Fibroblast of lung (primary cell): ENCODE measurements around the gene NIT2. TPM values are rescaled to one million over a fixed set of nuclear protein-coding genes. Genes with fewer than 3 reads are reported as not detected.

ENCODE experiments used
- DNase-seq, 2 donors: peaks; one replicate each; pipeline versions ENCODE4 v3.0.0 to v3.0.0-alpha.2; 2010; ENCODE audit warnings: low read depth in 2 of 2
- H2AFZ ChIP-seq: 2 replicates; pipeline ENCODE4 v1.5.1; 2012; ENCODE audit warnings: low read length, control low read depth, inconsistent platforms
- H3K27ac ChIP-seq: 2 replicates; pipeline ENCODE4 v1.5.1; 2011; ENCODE audit warnings: low read length, control low read depth; ENCODE audit not compliant: insufficient read depth
- H3K27me3 ChIP-seq: 2 replicates; pipeline ENCODE4 v1.5.1; 2011; ENCODE audit warnings: mild to moderate bottlenecking, low read length; ENCODE audit not compliant: control insufficient read depth, insufficient read depth
- H3K36me3 ChIP-seq: 2 replicates; pipeline ENCODE4 v1.5.1; 2011; ENCODE audit warnings: low read length; ENCODE audit not compliant: control insufficient read depth, insufficient read depth
- H3K4me1 ChIP-seq: 2 replicates; pipeline ENCODE4 v1.5.1; 2011; ENCODE audit warnings: low read length; ENCODE audit not compliant: control insufficient read depth, insufficient read depth; ENCODE audit errors: extremely low read depth
- H3K4me2 ChIP-seq: 2 replicates; pipeline ENCODE4 v1.5.1; 2011; ENCODE audit warnings: low read length, control low read depth; ENCODE audit not compliant: insufficient read depth; ENCODE audit errors: extremely low read depth
- H3K4me3 ChIP-seq, 4 experiments: fragments of 200-600 bp in 1 of 4; sonication (generic) in 1 of 4; replicated peaks in 1 of 4; 2 replicates each; pipeline ENCODE4 v1.5.1; 2011 to 2016; ENCODE audit warnings: low read length in 4 of 4, low read depth in 3 of 4, mild to moderate bottlenecking in 3 of 4, control low read depth in 2 of 4, inconsistent platforms in 1 of 4, mixed read lengths in 1 of 4; ENCODE audit not compliant: insufficient read depth in 1 of 4; ENCODE audit errors: control extremely low read depth in 1 of 4
- H3K79me2 ChIP-seq: 2 replicates; pipeline ENCODE4 v1.5.1; 2012; ENCODE audit warnings: mild to moderate bottlenecking, low read length, inconsistent platforms; ENCODE audit not compliant: control insufficient read depth, insufficient read depth
- H3K9ac ChIP-seq: 2 replicates; pipeline ENCODE4 v1.5.1; 2011; ENCODE audit warnings: mild to moderate bottlenecking, low read length, control low read depth; ENCODE audit not compliant: insufficient read depth
- H3K9me3 ChIP-seq: 2 replicates; pipeline ENCODE4 v1.5.1; 2012; ENCODE audit warnings: low read depth, low read length; ENCODE audit not compliant: control insufficient read depth, insufficient read depth
- H4K20me1 ChIP-seq: 2 replicates; pipeline ENCODE4 v1.5.1; 2011; ENCODE audit warnings: low read length; ENCODE audit not compliant: control insufficient read depth, insufficient read depth; ENCODE audit errors: extremely low read depth
- EZH2 ChIP-seq: IDR thresholded peaks from 2 replicates; pipeline ENCODE4 v1.5.1; 2012; ENCODE audit warnings: low read length, control low read depth, mild to moderate bottlenecking; ENCODE audit errors: missing control alignments
- polyA plus RNA-seq, 2 donors: library from polyadenylated mRNA; depleted of rRNA in 1 of 2; stranded (reverse) in 1 of 2; unstranded in 1 of 2; fragments of >200 nt; gene quantifications; 2 replicates each; pipeline ENCODE4 v1.2.1, GENCODE V29; 2011 to 2012; ENCODE audit warnings: missing spikeins in 1 of 2
- total RNA-seq: library from RNA; depleted of rRNA; stranded (reverse); fragments of >200 nt; gene quantifications from 2 replicates; pipeline ENCODE4 v1.2.1, GENCODE V29; 2014
- TF ChIP-seq, protein P1 (sequence below), 2 donors: IDR thresholded peaks in 1 of 2; conservative IDR thresholded peaks in 1 of 2; 1 replicate in 1 of 2; 2 replicates in 1 of 2; pipeline ENCODE4 v1.5.1; 2011 to 2012; ENCODE audit warnings: low read length in 2 of 2, control low read depth in 1 of 2, inconsistent platforms in 1 of 2, low read depth in 1 of 2, mild to moderate bottlenecking in 1 of 2

The NIT2 gene
- total and polyA plus RNA-seq, 2 donors (not counting 1 experiment from before 2014, with no cell fraction given), result 13.4 to 53.8 TPM

DNA sequence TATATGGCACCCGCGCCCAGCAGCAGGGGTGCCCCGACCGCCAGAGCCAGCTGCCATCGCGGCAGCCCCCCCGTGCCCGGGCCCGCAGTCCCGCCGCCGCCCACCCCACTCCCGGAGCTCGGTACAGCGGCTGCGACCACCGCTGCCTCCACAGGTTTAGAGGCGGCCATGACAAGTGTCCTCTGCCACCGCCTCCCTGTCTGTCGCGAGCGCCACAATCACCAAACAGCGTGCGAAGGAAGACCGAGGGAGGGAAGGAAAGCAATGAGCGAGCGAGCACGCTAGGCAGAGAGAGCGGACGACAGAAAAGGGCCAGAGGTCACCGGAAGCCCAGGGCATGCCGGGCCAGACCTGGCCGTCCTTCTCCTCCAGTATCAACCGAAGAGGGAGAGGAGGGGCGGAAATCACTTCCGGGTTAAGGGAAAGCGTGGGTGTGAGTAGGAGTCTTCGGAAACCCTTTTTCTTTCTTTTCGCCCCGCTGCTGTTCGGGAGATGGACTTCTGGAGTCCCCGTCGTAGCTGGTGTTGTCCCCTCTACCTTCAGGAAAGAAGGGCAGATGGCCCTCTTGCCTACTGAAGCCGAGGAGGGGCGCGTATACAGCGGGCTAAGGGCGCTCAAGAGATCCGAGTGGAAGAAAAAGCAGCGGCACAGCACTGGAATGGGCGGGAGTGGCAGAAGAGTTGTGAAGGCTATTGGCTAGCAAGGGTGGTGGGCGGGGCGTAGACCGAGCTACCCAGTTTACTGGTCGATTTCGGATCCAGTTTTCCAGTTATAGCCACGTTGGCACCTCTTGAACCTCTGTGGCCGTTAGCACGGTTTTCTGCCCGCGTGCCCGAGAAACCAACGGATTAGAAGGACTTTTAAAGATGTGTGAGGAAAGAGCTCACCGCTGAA is 66.5 kb downstream of the NIT2 start, which contains the start of the genes LNP1 and TOMM70:
Gene LNP1 (plus strand): TSS at position 760 of the 894 bp plus-strand sequence. CDS start 28,191 bp downstream, outside the sequence.
Gene TOMM70 (minus strand): TSS at position 310 of the 894 bp plus-strand sequence. CDS start 140 bp downstream, at position 170.
- Histone ChIP-seq H3K4me2 (peak within 1 kb of the TSS; percentile 96), H3K79me2 (peaks cover 65% of the 10 kb centered on the region), H3K9ac (peak within 1 kb of the TSS; percentile 90), H4K20me1 (no peaks in the 10 kb centered on the region), H3K27ac (peak within 1 kb of the TSS; percentile 98), H3K36me3 (no peaks in the 10 kb centered on the region), H3K27me3 (no peaks in the 10 kb centered on the region), H2AFZ (peak within 1 kb of the TSS; percentile 91), H3K4me1 (no peaks in the 10 kb centered on the region), H3K4me3 (peak within 1 kb of the TSS; percentile 71 to 97 (median 89)), H3K9me3 (no peaks in the 10 kb centered on the region)
- DNase-seq, result peak; percentile 96
- TF ChIP-seq EZH2, result no peak
- TF ChIP-seq, protein P1, sequence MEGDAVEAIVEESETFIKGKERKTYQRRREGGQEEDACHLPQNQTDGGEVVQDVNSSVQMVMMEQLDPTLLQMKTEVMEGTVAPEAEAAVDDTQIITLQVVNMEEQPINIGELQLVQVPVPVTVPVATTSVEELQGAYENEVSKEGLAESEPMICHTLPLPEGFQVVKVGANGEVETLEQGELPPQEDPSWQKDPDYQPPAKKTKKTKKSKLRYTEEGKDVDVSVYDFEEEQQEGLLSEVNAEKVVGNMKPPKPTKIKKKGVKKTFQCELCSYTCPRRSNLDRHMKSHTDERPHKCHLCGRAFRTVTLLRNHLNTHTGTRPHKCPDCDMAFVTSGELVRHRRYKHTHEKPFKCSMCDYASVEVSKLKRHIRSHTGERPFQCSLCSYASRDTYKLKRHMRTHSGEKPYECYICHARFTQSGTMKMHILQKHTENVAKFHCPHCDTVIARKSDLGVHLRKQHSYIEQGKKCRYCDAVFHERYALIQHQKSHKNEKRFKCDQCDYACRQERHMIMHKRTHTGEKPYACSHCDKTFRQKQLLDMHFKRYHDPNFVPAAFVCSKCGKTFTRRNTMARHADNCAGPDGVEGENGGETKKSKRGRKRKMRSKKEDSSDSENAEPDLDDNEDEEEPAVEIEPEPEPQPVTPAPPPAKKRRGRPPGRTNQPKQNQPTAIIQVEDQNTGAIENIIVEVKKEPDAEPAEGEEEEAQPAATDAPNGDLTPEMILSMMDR (conservative IDR thresholded peaks at IDR 0.05 in 1 of 2, IDR thresholded peaks at IDR 0.05 in 1 of 2; ENCODE audit: low read depth in 1 of 2, low read length in 2 of 2), result no peak

DNA sequence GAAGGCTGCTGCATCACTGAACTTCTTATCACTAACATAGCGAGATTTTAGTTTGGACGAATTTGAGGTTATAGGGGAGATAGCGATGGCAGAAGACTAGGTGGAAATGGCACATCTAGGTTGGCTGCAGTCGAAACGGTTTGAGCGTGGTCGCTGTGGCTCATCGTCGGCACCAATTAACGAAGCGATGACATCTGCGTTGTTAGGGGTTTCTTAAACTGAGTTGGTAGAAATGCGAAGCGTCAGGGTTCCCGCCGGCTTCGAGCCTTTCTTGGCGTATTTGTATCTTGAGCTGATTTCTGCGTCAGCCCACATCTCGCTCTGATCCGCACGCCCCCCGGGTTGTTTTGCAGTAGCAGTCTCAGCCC is 67.1 kb downstream of the NIT2 start:
- Histone ChIP-seq H4K20me1 (no peaks in the 10 kb centered on the region), H3K79me2 (peaks cover 58% of the 10 kb centered on the region), H3K4me1 (no peaks in the 10 kb centered on the region), H3K4me3 (peak overlapping the region; percentile 71 to 97 (median 89)), H3K36me3 (no peaks in the 10 kb centered on the region), H3K4me2 (peak overlapping the region; percentile 90), H2AFZ (peak overlapping the region; percentile 67), H3K27me3 (no peaks in the 10 kb centered on the region), H3K9ac (peak overlapping the region; percentile 90), H3K9me3 (no peaks in the 10 kb centered on the region), H3K27ac (peak overlapping the region; percentile 98)
- peak; percentile 48 to 66 for DNase-seq
- no peak for TF ChIP-seq EZH2
- TF ChIP-seq, protein P1 (conservative IDR thresholded peaks at IDR 0.05 in 1 of 2, IDR thresholded peaks at IDR 0.05 in 1 of 2; ENCODE audit: low read depth in 1 of 2, low read length in 2 of 2), result no peak

DNA sequence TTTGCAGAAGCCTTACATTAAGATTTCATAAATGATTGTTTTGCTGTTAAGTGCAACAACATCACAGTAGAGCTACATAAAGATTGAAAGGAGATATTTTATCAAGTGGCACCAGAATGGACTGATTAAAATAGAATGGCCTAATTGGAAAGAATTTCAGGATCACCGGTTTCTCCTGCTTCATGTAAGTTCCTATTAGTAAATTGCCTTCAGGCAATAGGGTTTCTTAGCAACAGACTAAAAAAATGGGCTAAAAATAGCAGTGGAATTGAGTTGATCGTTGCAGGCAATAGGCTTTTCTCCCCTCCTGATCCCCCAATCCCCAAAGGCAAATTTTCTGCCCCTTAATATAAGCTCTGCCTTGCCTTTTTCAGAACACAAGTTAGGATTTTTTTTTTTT is 67.7 kb downstream of the NIT2 start:
- no peak for TF ChIP-seq EZH2
- Histone ChIP-seq H3K4me3 (peak overlapping the region; percentile 71 to 97 (median 89)), H3K4me2 (peak overlapping the region; percentile 90), H4K20me1 (no peaks in the 10 kb centered on the region), H3K79me2 (peaks cover 52% of the 10 kb centered on the region), H3K9ac (peak overlapping the region; percentile 90), H2AFZ (no peak overlapping the region), H3K27me3 (no peaks in the 10 kb centered on the region), H3K4me1 (no peaks in the 10 kb centered on the region), H3K27ac (peak overlapping the region; percentile 98), H3K9me3 (no peaks in the 10 kb centered on the region), H3K36me3 (no peaks in the 10 kb centered on the region)
- peak; percentile 47 to 73 for DNase-seq
